DND-41 (cell line): ENCODE results near the gene EDDM13.

Source experiments
- ATAC-seq: fragments of 200-7000 bp; cut with Tn5 transposase; 3 replicates; pipeline ENCODE4 v1.9.1; 2021; ENCODE audit warnings: low read depth; ENCODE audit not compliant: insufficient read depth
- DNase-seq: peaks from one replicate; pipeline ENCODE4 v3.0.0-alpha.2; 2020
- H2AFZ ChIP-seq: 2 replicates; pipeline ENCODE4 v1.6.0; 2012; ENCODE audit warnings: low read depth, low read length
- H3K27ac ChIP-seq: 2 replicates; pipeline ENCODE4 v1.5.1; 2012; ENCODE audit warnings: low read length, inconsistent platforms
- H3K27me3 ChIP-seq: fragments of 200-600 bp; sonication (generic); 2 replicates; pipeline ENCODE4 v1.6.0; 2012; ENCODE audit warnings: low read length, mild to moderate bottlenecking, inconsistent platforms; ENCODE audit not compliant: insufficient read depth, poor library complexity
- H3K36me3 ChIP-seq: 2 replicates; pipeline ENCODE4 v1.5.1; 2012; ENCODE audit warnings: low read length, inconsistent platforms; ENCODE audit not compliant: insufficient read depth
- H3K4me1 ChIP-seq: 2 replicates; pipeline ENCODE4 v1.5.1; 2012; ENCODE audit warnings: mild to moderate bottlenecking, low read length; ENCODE audit not compliant: insufficient read depth
- H3K4me2 ChIP-seq: 2 replicates; pipeline ENCODE4 v1.6.0; 2012; ENCODE audit warnings: mild to moderate bottlenecking, moderate library complexity, low read length, inconsistent platforms; ENCODE audit not compliant: insufficient read depth
- H3K4me3 ChIP-seq, 2 experiments: fragments of 200-600 bp in 1 of 2; shearing (Covaris generic) in 1 of 2; 2 replicates each; pipeline ENCODE4 v1.5.1; 2012 to 2016; ENCODE audit warnings: inconsistent platforms in 2 of 2, low read length in 2 of 2, mild to moderate bottlenecking in 2 of 2, low read depth in 1 of 2, moderate library complexity in 1 of 2
- H3K79me2 ChIP-seq: 2 replicates; pipeline ENCODE4 v1.6.0; 2012; ENCODE audit warnings: low read length, inconsistent platforms; ENCODE audit not compliant: insufficient read depth
- H3K9ac ChIP-seq: 2 replicates; pipeline ENCODE4 v1.6.0; 2012; ENCODE audit warnings: low read depth, mild to moderate bottlenecking, inconsistent platforms, low read length, moderate library complexity
- H3K9me3 ChIP-seq: 2 replicates; pipeline ENCODE4 v1.5.1; 2012; ENCODE audit warnings: low read length, moderate library complexity, mild to moderate bottlenecking, inconsistent platforms; ENCODE audit not compliant: insufficient read depth, severe bottlenecking
- H4K20me1 ChIP-seq: 2 replicates; pipeline ENCODE4 v1.6.0; 2012; ENCODE audit warnings: low read length; ENCODE audit not compliant: insufficient read depth
- EZH2 ChIP-seq: IDR thresholded peaks from 3 replicates; pipeline ENCODE4 v1.6.1; 2012; ENCODE audit warnings: borderline replicate concordance, low read depth, mild to moderate bottlenecking, moderate library complexity, low read length, inconsistent platforms; ENCODE audit not compliant: severe bottlenecking
- TF ChIP-seq, protein P1 (sequence below): IDR thresholded peaks from 2 replicates; pipeline ENCODE4 v1.5.1; 2012; ENCODE audit warnings: borderline replicate concordance, low read length, moderate library complexity, mild to moderate bottlenecking; ENCODE audit not compliant: poor library complexity, severe bottlenecking; ENCODE audit errors: extremely low read depth

Gene EDDM13

DNA sequence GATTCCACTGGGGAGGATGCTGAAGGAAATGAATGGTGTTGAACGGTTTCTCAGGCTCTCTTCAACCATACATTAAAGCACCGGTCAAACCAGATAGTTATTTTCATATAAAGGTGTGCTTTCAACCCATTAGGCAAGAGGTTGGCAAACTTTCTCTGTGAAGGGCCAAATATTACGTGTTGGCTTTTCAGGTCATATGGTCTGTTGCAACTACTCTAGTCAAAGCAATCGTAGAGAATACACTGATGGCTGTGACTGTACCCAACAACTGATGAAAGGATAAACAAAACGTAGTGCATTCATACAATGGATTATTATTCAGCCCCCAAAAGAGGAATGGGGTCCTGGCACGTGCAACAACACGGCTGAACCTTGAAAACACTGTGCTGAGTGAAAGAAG is 36.2 kb downstream of the EDDM13 start:
- peaks cover 16% of the 10 kb centered on the region for H3K36me3 ChIP-seq
- no peak for ATAC-seq

DNA sequence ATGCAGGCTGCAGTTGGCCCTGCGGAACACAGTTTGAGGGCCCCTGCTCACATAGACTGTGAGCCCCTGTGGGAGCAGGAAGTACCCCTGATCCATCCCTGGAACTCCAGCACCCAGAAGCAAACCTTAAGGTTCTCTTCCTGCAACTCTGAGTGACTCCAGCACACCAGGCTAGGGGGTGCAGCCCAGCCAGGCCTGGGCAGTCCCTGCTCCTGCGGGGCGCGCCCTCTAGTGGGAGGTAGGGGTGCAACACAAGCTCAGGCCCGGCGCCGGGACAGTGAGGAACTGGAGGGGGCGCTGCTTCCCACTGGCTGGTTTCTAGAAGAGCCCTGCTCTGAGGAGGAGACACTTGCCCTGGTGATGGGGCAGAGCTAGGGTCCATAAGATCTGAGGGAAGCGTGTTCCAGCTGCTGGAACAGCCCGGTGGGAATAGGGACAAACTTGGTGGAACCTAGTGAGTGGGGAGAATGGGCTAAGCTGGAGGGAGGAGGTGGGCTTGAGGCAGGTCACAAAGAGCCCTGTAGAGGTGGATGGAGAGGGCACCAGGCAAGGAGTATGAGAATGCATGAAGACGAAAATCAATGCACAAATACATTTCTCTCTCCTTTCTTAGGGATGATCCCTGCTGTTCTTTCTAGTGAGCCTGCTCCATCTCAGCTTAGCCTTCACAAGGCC is 37.1 kb downstream of the EDDM13 start:
- Histone ChIP-seq H3K79me2 (peaks cover 8% of the 10 kb centered on the region; the same call in 1 of the 2 replicates), H3K4me1 (peaks cover 18% of the 10 kb centered on the region), H3K36me3 (peaks cover 14% of the 10 kb centered on the region), H3K9me3 (no peaks in the 10 kb centered on the region), H3K27ac (no peak overlapping the region), H3K4me3 (no peak overlapping the region), H3K4me2 (no peak overlapping the region), H4K20me1 (no peaks in the 10 kb centered on the region), H3K27me3 (no peaks in the 10 kb centered on the region), H2AFZ (no peak overlapping the region), H3K9ac (no peak overlapping the region)
- DNase-seq (peak; percentile 71), ATAC-seq (peak; percentile 79)
- TF ChIP-seq, protein P1, sequence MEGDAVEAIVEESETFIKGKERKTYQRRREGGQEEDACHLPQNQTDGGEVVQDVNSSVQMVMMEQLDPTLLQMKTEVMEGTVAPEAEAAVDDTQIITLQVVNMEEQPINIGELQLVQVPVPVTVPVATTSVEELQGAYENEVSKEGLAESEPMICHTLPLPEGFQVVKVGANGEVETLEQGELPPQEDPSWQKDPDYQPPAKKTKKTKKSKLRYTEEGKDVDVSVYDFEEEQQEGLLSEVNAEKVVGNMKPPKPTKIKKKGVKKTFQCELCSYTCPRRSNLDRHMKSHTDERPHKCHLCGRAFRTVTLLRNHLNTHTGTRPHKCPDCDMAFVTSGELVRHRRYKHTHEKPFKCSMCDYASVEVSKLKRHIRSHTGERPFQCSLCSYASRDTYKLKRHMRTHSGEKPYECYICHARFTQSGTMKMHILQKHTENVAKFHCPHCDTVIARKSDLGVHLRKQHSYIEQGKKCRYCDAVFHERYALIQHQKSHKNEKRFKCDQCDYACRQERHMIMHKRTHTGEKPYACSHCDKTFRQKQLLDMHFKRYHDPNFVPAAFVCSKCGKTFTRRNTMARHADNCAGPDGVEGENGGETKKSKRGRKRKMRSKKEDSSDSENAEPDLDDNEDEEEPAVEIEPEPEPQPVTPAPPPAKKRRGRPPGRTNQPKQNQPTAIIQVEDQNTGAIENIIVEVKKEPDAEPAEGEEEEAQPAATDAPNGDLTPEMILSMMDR, result peak; percentile 94
- TF ChIP-seq EZH2, result no peak

More for the DNA sequence above, 36.2 kb downstream of the EDDM13 start:
- no peaks in the 10 kb centered on the region for H3K27me3 ChIP-seq
- H3K9ac ChIP-seq, result no peak overlapping the region
- no peak overlapping the region for H2AFZ ChIP-seq
- H3K4me2 ChIP-seq, result no peak overlapping the region
- H3K27ac ChIP-seq, result no peak overlapping the region
- no peaks in the 10 kb centered on the region for H4K20me1 ChIP-seq
- H3K4me1 ChIP-seq, result peaks cover 14% of the 10 kb centered on the region
- no peak for DNase-seq
- no peak overlapping the region for H3K4me3 ChIP-seq
- TF ChIP-seq, protein P1, result no peak
- no peak for TF ChIP-seq EZH2
- H3K9me3 ChIP-seq, result no peaks in the 10 kb centered on the region
- H3K79me2 ChIP-seq, result peaks cover 4% of the 10 kb centered on the region; the same call in 1 of the 2 replicates

DNA sequence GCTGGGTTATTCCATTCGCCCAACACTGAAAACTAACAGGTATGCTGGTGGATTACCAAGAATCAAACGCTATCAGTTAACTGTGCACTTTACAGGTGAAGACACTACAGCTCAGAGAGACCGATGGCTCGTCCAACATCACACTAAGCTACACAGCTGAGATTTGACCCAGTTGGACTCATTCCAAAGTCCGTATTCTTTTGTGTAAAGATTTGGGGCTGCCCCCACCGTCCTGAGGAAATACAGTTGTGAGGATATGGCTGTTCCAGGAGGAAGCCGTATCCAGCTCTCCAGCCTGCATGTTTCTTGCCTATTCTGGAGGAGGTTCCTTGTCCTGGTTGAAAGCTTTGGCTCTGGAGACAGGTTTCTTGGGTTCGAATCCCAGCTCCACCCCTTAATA is 37.9 kb downstream of the EDDM13 start:
- Histone ChIP-seq H3K4me3 (no peak overlapping the region), H3K36me3 (peaks cover 14% of the 10 kb centered on the region)

More for the DNA sequence above, 37.9 kb downstream of the EDDM13 start:
- ATAC-seq (no peak), DNase-seq (no peak)
- Histone ChIP-seq H3K27ac (no peak overlapping the region), H3K9ac (no peak overlapping the region), H3K27me3 (no peaks in the 10 kb centered on the region), H3K79me2 (peaks cover 8% of the 10 kb centered on the region; the same call in 1 of the 2 replicates), H2AFZ (no peak overlapping the region), H3K4me1 (peaks cover 22% of the 10 kb centered on the region), H4K20me1 (no peaks in the 10 kb centered on the region), H3K9me3 (no peaks in the 10 kb centered on the region), H3K4me2 (no peak overlapping the region)
- TF ChIP-seq, protein P1, result no peak
- no peak for TF ChIP-seq EZH2
